GM12801 (cell line): ENCODE data around the gene WDR17.

Experiments
- TF ChIP-seq, protein P1 (sequence below): IDR thresholded peaks from one replicate; pipeline ENCODE4 v1.5.1; 2011; ENCODE audit warnings: control low read depth; ENCODE audit not compliant: insufficient read length; ENCODE audit errors: extremely low read depth

Gene WDR17

GRCh38 chr4:176156656-176157055 lies 91.0 kb downstream of the WDR17 start:
- TF ChIP-seq, protein P1, sequence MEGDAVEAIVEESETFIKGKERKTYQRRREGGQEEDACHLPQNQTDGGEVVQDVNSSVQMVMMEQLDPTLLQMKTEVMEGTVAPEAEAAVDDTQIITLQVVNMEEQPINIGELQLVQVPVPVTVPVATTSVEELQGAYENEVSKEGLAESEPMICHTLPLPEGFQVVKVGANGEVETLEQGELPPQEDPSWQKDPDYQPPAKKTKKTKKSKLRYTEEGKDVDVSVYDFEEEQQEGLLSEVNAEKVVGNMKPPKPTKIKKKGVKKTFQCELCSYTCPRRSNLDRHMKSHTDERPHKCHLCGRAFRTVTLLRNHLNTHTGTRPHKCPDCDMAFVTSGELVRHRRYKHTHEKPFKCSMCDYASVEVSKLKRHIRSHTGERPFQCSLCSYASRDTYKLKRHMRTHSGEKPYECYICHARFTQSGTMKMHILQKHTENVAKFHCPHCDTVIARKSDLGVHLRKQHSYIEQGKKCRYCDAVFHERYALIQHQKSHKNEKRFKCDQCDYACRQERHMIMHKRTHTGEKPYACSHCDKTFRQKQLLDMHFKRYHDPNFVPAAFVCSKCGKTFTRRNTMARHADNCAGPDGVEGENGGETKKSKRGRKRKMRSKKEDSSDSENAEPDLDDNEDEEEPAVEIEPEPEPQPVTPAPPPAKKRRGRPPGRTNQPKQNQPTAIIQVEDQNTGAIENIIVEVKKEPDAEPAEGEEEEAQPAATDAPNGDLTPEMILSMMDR = no peak

DNA sequence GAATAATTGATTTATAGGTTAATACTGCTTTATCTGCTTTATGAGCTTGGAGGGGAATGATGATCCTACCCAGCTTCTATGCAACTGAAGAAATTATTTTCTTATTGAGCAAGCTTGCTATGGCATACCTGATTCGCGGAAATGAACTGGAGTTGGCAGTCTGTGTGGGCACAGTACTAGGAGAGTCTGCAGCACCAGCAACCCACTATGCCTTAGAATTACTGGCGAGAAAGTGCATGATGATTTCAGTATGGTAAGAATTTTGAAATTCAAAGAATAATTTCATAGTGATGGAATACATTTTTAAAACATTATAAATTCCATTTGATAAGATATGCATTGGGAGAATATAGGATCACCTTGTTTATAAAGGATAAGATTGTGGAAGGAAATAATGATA lies 97.4 kb downstream of the WDR17 start:
- TF ChIP-seq, protein P1 = no peak

DNA sequence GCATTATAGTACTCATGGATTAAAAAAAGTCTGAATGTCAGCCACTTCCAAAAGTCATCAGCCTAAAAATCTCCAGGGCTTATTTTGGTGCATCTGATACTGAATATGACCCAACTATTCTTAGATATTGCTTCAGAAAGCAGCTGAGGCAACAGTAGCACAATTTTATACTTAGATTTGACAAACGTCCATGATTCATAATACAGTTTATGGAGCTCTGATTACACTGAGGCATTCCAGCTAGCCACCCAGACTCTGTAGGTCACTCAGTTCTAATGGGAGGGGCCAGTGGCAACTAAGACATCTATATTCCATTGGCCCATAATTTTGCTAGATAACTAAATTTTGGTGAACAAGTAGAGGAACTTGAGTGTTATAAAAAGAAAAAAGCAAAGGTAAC lies 119.4 kb downstream of the WDR17 start:
- TF ChIP-seq, protein P1 = no peak

GRCh38 chr4:176186067-176186466 lies 120.4 kb downstream of the WDR17 start:
- TF ChIP-seq, protein P1 = no peak

GRCh38 chr4:176186671-176187395 lies 121.2 kb downstream of the WDR17 start:
- TF ChIP-seq, protein P1 = no peak

DNA sequence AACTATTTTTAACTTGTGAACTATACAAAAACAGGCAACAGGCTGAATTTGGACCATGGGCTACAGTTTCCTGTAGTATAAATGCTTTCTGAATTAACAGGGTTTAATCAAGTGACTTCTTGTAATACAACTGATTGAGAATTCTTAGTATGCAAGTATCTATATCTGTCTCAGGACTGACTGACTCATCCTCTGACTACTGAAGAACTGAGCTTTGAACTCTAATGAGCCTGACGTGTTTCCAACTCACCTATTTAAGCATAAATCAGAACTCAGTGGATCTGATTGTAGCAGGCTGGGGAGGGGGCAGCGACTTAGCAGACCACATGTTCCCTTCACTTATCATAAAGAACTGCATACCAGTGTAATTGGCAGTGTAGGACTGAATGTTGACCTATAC lies 122.0 kb downstream of the WDR17 start:
- TF ChIP-seq, protein P1 = no peak

- TF ChIP-seq, protein P1 = no peak
These were observed 123.0 kb downstream of the WDR17 start for GRCh38 chr4:176188654-176189053.
